Effector memory CD8-positive, alpha-beta T cell (primary cell): ENCODE measurements around the gene DNER.

Experiments used
- ATAC-seq: fragments of 150-1000 bp; cut with Tn5 transposase; replicated peaks from 2 replicates; pipeline ENCODE4 v1.10.0; 2021; ENCODE audit warnings: mild to moderate bottlenecking, moderate library complexity
- DNase-seq, 3 experiments: peaks; one replicate each; pipeline ENCODE4 v3.0.0; 2021
- H3K27ac Mint-ChIP-seq, 2 donors: one replicate each; pipeline ENCODE4 v1.8.0; 2022; ENCODE audit warnings: mild to moderate bottlenecking in 2 of 2, mixed read lengths in 2 of 2, moderate library complexity in 2 of 2
- H3K27me3 Mint-ChIP-seq, 2 donors: one replicate each; pipeline ENCODE4 v1.8.0; 2022; ENCODE audit warnings: mixed read lengths in 2 of 2
- H3K36me3 Mint-ChIP-seq: one replicate; pipeline ENCODE4 v1.8.0; 2022; ENCODE audit warnings: mild to moderate bottlenecking, moderate library complexity, mixed read lengths; ENCODE audit not compliant: insufficient read depth
- H3K4me1 Mint-ChIP-seq, 2 donors: one replicate each; pipeline ENCODE4 v1.8.0; 2022; ENCODE audit warnings: low read depth in 2 of 2, mixed read lengths in 2 of 2
- H3K4me3 Mint-ChIP-seq, 2 donors: one replicate each; pipeline ENCODE4 v1.8.0; 2022; ENCODE audit warnings: mild to moderate bottlenecking in 2 of 2, mixed read lengths in 2 of 2, moderate library complexity in 2 of 2
- H3K9me3 Mint-ChIP-seq, 2 donors: one replicate each; pipeline ENCODE4 v1.8.0; 2022; ENCODE audit warnings: mixed read lengths in 2 of 2

The DNER gene

DNA sequence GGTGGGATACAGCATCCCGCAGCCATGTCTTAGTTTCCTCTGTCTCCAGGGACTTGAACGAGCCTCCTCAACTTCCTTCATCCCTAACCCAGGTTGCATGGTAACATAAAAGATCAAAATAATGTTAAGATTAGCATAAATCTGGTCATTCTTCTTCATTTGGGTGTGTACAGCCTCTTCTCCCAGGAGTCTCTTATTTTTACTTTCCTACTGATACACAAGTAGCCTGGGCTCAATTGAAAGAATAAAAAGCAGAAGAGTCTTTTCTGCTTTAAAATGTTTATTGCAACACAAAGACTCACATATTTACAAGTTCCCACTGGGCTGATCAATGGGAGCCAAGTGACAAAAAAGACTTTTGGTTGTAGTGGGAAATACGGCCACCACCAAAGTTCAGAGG lies 305.4 kb downstream of the DNER start:
- H3K36me3 Mint-ChIP-seq: no peaks in the 10 kb centered on the region
- H3K27me3 Mint-ChIP-seq: no peaks in the 10 kb centered on the region
- H3K4me3 Mint-ChIP-seq: no peak overlapping the region
- peaks cover 0 to 5% of the 10 kb centered on the region in 2 donors for H3K9me3 Mint-ChIP-seq
- no peak overlapping the region for H3K27ac Mint-ChIP-seq
- ATAC-seq (no peak), DNase-seq (no peak)
- no peaks in the 10 kb centered on the region for H3K4me1 Mint-ChIP-seq

- H3K27ac Mint-ChIP-seq: no peak overlapping the region
Measured at GRCh38 chr2:229408356-229408755, 306.0 kb downstream of the DNER start.

DNA sequence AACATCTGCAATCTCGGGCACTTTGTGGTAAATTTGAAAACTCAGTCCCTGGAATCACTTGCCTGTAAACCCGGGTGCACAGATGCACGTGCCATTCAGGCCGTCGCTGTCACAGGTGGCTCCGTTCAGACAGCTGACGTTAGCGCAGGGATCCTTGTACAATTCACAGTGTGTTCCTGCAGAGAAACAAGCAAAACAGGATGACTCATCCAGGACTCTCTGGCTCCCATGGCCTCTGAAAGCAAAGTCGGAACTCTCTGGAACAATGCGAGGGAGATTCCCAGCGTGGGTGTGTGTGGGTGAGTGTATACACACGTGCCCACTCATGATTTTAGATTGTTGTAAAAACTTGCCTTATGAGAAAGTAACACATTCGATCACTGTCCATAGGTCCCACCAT lies 307.2 kb downstream of the DNER start:
- Mint-ChIP-seq H3K36me3 (no peaks in the 10 kb centered on the region), H3K4me3 (no peak overlapping the region), H3K4me1 (no peaks in the 10 kb centered on the region), H3K27ac (no peak overlapping the region), H3K27me3 (no peaks in the 10 kb centered on the region), H3K9me3 (peaks cover 5 to 9% of the 10 kb centered on the region in 2 donors)
- DNase-seq (no peak), ATAC-seq (no peak)

More at GRCh38 chr2:229408356-229408755, 306.0 kb downstream of the DNER start:
- no peaks in the 10 kb centered on the region for H3K36me3 Mint-ChIP-seq
- DNase-seq: no peak
- H3K9me3 Mint-ChIP-seq: peaks cover 5 to 9% of the 10 kb centered on the region in 2 donors
- no peak for ATAC-seq
- H3K4me1 Mint-ChIP-seq: no peaks in the 10 kb centered on the region
- H3K27me3 Mint-ChIP-seq: no peaks in the 10 kb centered on the region
- no peak overlapping the region for H3K4me3 Mint-ChIP-seq

DNA sequence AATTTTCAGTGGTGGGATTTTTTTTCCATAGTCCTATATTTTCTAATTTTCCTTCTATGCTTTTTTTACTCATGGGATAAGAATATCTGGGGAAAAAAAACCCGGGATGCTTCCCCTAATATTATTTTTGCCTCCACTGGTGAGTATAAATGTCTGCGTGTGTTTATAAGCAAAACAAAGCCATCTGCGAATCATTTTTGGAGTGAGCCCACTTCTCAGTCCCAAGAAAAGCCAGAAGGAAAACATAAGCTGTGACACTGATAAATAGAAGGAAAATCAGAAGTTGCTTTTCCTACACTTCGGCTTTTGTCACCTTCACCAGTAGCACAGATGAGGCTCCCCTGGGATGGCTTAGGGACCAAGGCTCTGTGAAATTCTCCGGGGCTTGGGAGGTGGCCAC lies 308.6 kb downstream of the DNER start:
- Mint-ChIP-seq H3K4me3 (no peak overlapping the region), H3K4me1 (no peaks in the 10 kb centered on the region), H3K27me3 (no peaks in the 10 kb centered on the region), H3K27ac (no peak overlapping the region), H3K36me3 (no peaks in the 10 kb centered on the region), H3K9me3 (peaks cover 5 to 9% of the 10 kb centered on the region in 2 donors)
- DNase-seq (no peak), ATAC-seq (no peak)

DNA sequence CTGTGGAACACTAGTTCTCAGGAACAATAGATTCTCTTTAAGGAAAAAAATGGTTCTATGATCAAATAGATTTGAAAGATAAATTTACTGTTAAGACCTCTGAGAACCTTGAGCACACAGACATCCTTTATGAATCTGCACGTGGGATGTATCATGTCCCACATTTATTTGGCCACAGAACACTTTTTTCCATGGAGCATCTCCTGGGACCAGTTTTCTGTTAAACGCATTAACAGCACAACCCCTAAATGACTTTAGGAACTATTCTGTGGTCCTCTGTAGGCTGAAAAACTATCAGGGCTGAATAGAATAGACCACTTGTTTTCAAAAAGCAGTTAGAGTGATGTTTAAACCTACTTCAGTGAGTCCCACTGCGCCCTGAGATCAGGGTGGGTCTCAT lies 311.1 kb downstream of the DNER start:
- DNase-seq: no peak
- no peaks in the 10 kb centered on the region for H3K27me3 Mint-ChIP-seq
- peaks cover 5 to 6% of the 10 kb centered on the region in 2 donors for H3K9me3 Mint-ChIP-seq
- no peak overlapping the region for H3K27ac Mint-ChIP-seq
- no peaks in the 10 kb centered on the region for H3K36me3 Mint-ChIP-seq
- ATAC-seq: no peak
- H3K4me3 Mint-ChIP-seq: no peak overlapping the region
- H3K4me1 Mint-ChIP-seq: no peaks in the 10 kb centered on the region

DNA sequence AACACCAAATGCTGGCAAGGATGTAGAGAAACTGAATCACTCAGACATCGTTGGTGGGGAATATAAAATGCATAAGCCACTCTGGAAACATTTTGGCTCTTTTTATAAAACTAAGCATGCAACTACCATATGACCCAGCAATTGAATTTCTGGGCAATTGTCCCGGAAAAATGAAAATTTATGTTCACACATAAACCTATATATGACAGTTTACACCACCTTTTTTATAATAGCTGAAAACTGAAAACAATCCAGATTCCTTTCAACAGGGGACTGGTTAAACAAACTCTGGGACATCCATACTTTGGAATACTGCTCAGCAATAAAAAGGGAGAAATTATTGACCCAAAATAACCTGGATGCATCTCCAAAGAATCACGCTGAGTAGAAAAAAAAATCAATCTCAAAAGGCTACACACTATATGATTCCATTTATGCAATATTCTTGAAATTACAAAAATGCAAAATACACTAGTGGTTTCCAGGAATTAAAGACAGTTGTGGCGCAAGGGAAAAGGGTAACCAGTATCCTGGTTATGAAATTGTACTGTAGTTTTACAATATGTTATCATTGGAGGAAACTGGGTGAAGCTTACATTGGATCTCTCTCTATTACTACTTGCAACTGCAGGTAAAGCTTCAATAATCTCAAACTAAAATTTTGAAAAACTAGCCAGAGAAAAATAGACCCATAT lies 313.0 kb downstream of the DNER start:
- DNase-seq: no peak
- H3K9me3 Mint-ChIP-seq: peaks cover 6 to 11% of the 10 kb centered on the region in 2 donors
- ATAC-seq: no peak
- H3K27ac Mint-ChIP-seq: no peak overlapping the region
- no peaks in the 10 kb centered on the region for H3K27me3 Mint-ChIP-seq
- no peaks in the 10 kb centered on the region for H3K36me3 Mint-ChIP-seq
- H3K4me3 Mint-ChIP-seq: no peak overlapping the region
- no peaks in the 10 kb centered on the region for H3K4me1 Mint-ChIP-seq

DNA sequence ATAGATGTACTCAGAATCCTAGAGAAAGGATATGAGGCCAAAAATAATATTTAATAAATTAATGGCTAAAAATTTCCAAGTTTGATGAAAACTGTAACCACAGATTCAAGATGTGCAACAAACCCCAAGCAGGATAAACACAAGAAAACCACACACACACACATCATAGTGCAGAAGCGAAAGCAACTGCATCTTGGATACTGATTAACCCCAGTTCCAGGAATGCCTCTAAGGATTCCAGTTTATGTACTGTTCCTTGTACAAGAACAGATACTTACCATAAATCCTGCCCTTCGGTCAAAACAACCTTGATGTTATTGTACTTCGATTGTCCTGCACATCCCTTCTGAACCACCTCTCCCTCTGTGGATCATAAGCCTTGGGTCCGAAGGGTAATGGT lies 320.4 kb downstream of the DNER start:
- H3K9me3 Mint-ChIP-seq: peaks cover 3 to 7% of the 10 kb centered on the region in 2 donors
- H3K4me1 Mint-ChIP-seq: no peaks in the 10 kb centered on the region
- H3K27me3 Mint-ChIP-seq: no peaks in the 10 kb centered on the region
- no peak overlapping the region for H3K4me3 Mint-ChIP-seq
- H3K36me3 Mint-ChIP-seq: no peaks in the 10 kb centered on the region
- H3K27ac Mint-ChIP-seq: no peak overlapping the region
- ATAC-seq (no peak), DNase-seq (no peak)

DNA sequence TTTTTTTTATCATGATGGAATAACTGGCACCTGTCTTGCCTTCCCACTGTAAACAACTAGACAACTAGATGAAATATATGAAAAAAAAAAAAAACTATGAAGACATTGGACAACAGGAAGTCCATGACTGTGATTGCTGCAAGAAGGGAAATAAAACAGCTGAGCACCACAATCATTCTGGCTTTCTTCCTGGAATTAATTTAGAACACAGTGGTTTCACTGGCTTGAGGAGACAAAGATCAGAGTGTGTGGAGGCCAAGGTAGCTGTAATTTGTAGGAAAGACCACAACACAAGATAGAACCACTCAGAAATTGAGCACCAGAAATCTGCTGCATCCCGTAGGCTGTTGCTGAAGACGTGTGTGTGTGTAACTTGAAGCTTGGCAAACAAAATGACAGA lies 322.2 kb downstream of the DNER start:
- no peaks in the 10 kb centered on the region for H3K4me1 Mint-ChIP-seq
- H3K4me3 Mint-ChIP-seq: no peak overlapping the region
- peaks cover 3 to 7% of the 10 kb centered on the region in 2 donors for H3K9me3 Mint-ChIP-seq
- DNase-seq (no peak), ATAC-seq (no peak)
- H3K27me3 Mint-ChIP-seq: no peaks in the 10 kb centered on the region
- H3K27ac Mint-ChIP-seq: no peak overlapping the region
- no peaks in the 10 kb centered on the region for H3K36me3 Mint-ChIP-seq

DNA sequence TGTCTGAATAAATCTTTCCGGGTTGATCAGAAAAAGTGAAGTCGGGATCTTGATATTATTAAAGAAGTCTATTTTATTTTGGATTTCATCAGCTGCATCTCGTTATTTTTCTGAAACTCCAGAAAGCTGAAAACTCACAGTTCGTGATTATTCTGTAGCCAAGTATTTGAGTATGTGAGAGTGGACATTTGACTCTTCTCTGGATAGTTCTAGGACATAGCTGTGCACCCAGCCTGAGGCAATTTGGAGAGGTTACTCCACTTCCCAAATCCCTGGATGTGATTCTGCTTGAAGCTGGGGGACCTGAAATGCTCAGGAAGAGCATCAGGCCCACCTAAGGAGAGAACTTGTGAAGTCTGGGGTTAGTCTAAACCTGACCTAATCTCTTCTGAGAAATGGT lies 325.6 kb downstream of the DNER start:
- no peak for ATAC-seq
- DNase-seq: no peak
- H3K4me3 Mint-ChIP-seq: no peak overlapping the region
- no peaks in the 10 kb centered on the region for H3K36me3 Mint-ChIP-seq
- H3K27ac Mint-ChIP-seq: no peak overlapping the region
- H3K9me3 Mint-ChIP-seq: peaks cover 4 to 11% of the 10 kb centered on the region in 2 donors
- H3K27me3 Mint-ChIP-seq: no peaks in the 10 kb centered on the region
- H3K4me1 Mint-ChIP-seq: no peaks in the 10 kb centered on the region

DNA sequence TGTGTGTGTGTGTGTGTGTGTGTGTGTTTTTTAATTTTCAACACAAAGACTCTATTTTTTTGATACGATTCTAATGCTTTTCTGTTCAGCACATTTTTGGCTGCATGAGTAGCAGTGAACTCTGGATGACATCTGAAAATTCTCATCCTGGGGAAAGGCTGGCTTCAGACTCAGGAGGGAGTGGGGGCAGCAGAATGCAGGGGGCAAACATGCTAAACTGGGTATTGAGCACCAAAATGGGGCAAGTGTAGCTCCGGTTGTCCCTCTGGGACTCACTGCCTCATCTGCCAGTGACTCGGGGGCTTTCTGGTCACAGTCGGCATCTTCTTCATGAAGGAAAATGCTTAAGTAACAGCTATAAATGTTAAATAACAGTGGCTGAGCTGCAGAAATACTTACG lies 326.5 kb downstream of the DNER start:
- DNase-seq (no peak), ATAC-seq (no peak)
- H3K4me3 Mint-ChIP-seq: no peak overlapping the region
- no peak overlapping the region for H3K27ac Mint-ChIP-seq
- no peaks in the 10 kb centered on the region for H3K27me3 Mint-ChIP-seq
- no peaks in the 10 kb centered on the region for H3K36me3 Mint-ChIP-seq
- peaks cover 7 to 11% of the 10 kb centered on the region in 2 donors for H3K9me3 Mint-ChIP-seq
- H3K4me1 Mint-ChIP-seq: no peaks in the 10 kb centered on the region

GRCh38 chr2:229380101-229380625 lies 334.2 kb downstream of the DNER start:
- Mint-ChIP-seq H3K36me3 (no peaks in the 10 kb centered on the region), H3K4me3 (no peak overlapping the region), H3K4me1 (no peaks in the 10 kb centered on the region), H3K27ac (no peak overlapping the region), H3K27me3 (peaks cover 7 to 9% of the 10 kb centered on the region in 2 donors), H3K9me3 (peaks cover 13 to 29% of the 10 kb centered on the region in 2 donors)
- ATAC-seq: no peak
- DNase-seq: no peak

GRCh38 chr2:229378386-229378785 lies 336.0 kb downstream of the DNER start:
- no peak for ATAC-seq
- peaks cover 7 to 9% of the 10 kb centered on the region in 2 donors for H3K27me3 Mint-ChIP-seq
- H3K36me3 Mint-ChIP-seq: no peaks in the 10 kb centered on the region
- no peaks in the 10 kb centered on the region for H3K4me1 Mint-ChIP-seq
- H3K27ac Mint-ChIP-seq: no peak overlapping the region
- no peak overlapping the region for H3K4me3 Mint-ChIP-seq
- no peak for DNase-seq
- peaks cover 13 to 27% of the 10 kb centered on the region in 2 donors for H3K9me3 Mint-ChIP-seq

DNA sequence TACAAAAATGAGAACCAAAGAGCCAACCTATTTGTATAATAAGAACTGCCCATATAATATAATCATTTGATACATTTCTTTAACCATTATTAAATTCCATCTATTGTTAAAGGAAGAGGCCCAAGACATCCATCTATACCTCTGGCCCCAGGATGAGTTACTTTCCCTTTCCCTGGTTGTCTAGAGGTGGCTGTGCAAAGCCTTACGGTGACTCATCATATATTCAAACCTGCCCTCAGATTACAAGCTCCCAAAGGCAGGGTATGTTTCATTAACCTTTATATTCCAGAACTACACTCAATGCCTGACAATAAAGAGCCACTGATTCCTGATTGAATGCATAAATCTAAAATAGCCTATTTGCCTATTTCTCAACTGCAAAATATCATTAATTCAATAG lies 337.5 kb downstream of the DNER start:
- Mint-ChIP-seq H3K4me1 (no peaks in the 10 kb centered on the region), H3K27ac (no peak overlapping the region), H3K27me3 (peaks cover 13 to 24% of the 10 kb centered on the region in 2 donors), H3K9me3 (peaks cover 9 to 32% of the 10 kb centered on the region in 2 donors), H3K36me3 (no peaks in the 10 kb centered on the region), H3K4me3 (no peak overlapping the region)
- ATAC-seq (no peak), DNase-seq (no peak)

- Mint-ChIP-seq H3K27ac (no peak overlapping the region), H3K36me3 (no peaks in the 10 kb centered on the region), H3K27me3 (peaks cover 13 to 26% of the 10 kb centered on the region in 2 donors), H3K9me3 (peaks cover 10 to 32% of the 10 kb centered on the region in 2 donors), H3K4me3 (no peak overlapping the region), H3K4me1 (no peaks in the 10 kb centered on the region)
- ATAC-seq (no peak), DNase-seq (no peak)
Measured at GRCh38 chr2:229375251-229375650, 339.1 kb downstream of the DNER start.
